NCI-H1930 (cell line): ENCODE measurements around the gene RUNX2.

ENCODE experiments used
- DNase-seq, 2 experiments: peaks; one replicate each; lab custom pipeline; 2025; lab: John Stamatoyannopoulos, UW

Gene RUNX2

GRCh38 chr6:45487645-45488044, 159.5 kb downstream of the RUNX2 start:
- DNase-seq: no peak

GRCh38 chr6:45488269-45488668, 160.1 kb downstream of the RUNX2 start:
- no peak for DNase-seq

DNA sequence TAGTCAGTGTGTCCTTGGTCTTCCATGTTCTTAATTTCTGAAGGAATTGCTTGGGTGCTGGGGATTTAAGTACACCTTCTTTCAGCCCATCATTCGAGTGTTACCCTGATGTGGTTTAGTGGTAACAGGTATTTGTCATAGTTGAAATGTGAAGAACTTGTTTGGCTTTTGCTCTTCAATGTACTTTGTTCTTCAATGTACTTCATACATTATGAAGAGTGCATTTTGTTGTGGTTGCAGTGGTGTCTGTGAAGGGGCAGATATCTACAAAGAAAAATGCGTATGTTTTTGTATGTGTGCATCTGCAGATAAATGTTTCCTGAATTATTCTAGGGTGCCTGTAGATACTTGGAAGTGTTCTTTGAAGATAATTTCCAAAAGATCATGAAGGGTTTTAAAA, 160.8 kb downstream of the RUNX2 start:
- DNase-seq: no peak

DNA sequence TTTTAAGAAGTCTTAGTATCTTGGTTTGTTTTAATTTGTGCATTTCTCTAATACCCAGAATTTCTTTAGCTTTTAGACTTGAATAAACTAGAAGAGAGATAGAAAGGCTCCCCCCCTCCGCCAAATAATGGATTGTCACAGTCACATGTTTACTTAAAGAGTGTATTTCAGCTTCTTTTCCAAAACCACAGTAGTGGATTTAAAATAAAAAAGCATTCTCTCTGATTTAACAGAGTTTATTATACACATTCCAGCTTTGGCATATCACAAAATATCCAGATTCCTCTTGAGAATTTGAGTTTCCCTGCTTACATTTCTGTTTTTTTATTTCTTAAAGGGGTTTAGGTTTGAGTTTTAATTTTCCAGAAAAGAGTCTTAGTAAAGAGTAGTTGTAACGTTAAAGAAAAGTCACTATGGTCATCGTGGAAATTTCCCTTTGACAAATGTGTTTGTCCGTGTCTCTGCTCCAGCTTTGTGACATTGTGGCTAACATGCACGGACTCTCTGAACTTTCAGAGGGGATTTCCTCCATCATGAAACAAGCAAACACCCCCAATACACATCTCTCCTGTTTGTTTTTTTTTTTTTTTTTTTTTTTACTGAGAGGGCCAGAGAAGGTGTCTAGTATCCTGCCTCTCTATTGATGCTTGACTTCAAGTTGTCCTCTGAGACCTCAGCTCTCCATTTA, 163.1 kb downstream of the RUNX2 start:
- no peak for DNase-seq

GRCh38 chr6:45491874-45492273, 163.7 kb downstream of the RUNX2 start:
- no peak for DNase-seq

DNA sequence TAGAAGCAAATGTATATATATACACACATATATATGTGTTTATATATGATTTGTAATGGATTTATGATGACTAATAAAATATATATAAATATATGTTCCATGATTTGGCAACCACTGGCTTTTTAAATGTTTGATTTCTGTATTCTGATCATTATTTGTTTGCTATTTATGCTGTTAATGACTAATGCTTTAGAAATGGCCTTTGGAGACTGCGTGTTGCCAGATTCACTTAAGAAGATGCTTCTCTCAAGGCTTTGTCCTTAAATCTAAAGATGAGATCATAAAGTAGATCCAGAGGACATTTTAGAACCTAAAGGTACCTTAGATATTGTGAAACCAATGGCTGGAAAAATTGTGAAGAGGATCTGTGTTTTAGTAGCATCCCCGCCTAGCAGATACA, 165.6 kb downstream of the RUNX2 start:
- no peak for DNase-seq

DNA sequence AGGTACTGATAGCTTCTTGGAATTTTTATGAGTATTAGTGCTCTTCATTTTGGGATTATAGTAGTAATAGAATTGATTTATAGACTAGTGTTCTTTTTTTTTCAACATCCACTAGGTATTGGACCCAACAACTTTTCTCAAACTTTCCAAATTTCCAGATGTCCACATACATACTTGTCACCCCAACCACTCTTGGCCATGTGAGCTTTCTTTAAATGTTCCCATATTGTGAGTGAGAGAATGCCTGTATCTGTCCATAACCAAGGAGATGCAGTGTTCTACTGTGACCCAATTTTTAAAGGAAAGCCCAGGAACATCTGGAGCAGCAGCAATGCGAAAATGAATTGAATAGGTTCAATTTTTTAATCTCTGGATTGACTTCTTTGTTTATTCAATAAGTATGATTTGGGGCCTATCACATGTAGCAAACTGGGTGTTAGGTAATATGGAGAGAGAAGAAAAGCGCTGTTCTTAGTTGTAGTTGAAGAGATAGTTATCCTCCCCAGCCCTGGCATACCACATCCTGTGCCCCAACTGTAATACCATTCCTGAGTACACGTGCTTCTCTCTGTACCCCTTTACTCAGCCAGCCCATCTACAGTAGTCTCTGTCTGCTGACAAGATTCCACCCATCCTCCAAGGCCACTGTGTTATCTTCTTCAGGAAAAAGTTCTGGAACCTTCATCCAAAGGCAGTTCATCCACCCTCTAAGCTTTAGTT, 166.4 kb downstream of the RUNX2 start:
- no peak for DNase-seq

DNA sequence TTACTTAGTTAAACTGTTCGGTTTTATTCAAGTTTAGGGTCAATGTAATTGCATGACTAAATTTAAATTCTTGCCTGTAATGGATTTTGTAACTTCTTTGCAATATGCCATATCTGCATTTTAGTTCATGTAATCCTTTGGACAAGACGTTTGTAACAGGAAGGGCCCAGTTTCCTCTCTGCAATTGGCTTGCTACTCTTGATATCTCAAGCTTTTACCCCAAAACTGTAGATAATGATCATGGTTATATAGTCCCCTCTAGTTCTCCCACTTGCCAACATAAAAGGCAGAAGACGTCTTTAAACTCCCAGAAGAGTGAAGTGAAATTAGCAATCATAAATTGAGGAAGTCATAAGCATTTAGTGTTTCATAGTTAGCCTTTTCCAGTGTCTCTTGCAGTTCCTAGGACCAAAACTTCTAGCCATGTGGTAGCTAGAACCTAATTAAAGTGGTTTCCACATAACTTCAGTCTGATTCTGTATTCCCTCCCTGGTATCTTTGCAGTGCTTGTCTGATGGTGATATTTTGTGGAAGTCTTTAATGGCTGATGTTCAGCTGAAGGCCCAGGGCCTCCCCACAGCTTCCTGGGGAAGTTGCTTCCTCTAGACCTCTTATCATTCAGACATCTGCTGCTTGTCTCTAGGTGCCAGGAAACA, 167.4 kb downstream of the RUNX2 start:
- DNase-seq: no peak

DNA sequence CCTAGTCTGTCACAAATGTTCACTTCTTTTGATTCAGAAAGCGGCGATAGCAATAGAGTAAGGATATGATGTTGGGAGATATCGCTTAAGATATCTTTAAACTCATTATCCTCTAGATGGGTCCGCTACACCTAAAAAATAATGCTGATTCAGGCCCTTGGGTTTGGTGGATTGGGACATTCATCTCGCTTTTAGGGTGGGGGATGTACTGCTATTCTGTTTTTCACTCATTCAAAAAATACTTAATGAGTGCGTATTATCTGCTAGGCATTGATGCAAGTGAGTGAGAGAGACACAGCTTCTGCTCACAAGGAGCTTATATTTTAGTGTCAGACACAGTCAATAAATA, 167.9 kb downstream of the RUNX2 start:
- no peak for DNase-seq

GRCh38 chr6:45498591-45498990, 170.5 kb downstream of the RUNX2 start:
- no peak for DNase-seq

DNA sequence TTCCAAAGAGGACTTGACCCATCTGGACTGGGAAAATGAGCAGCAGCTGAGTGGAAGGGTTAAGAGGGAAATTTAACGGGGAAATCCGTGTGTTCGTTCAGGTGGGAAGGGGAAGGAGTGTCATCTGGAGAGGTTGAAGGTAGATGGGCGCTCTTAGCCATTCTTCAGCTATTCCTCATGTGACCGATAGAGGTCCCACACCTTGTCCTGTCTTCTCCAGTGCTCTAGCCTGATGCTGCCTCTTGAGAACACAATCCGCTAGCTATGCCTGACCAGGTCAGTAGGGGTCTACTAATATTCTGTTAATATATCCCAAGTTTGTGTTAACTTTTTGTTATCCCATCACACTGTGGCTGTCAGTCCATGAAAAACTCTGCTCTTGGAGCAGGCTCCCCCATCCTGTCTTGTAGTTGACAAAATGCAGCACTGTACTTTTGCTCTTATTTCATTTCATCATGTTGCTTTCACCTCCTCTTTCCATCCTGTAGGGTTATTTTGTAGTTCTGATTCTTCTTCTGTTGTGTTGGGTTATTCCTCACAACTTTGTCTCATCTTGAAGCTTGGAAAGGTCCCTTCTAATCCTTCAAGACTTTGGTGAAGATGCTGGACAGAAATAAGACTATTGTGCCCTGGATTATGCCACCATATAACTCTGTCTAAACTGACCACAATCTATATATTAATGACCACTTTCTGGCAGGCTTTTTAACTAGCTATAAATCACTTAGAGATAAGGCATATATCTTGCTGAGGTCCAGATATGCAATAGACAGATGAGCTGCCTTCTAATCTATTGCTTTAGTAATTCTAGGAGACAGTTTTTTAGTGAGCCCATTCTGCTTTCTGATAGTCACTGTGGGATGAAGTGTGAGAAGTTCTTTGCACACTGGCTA, 173.0 kb downstream of the RUNX2 start:
- no peak for DNase-seq

GRCh38 chr6:45502456-45502855, 174.3 kb downstream of the RUNX2 start:
- DNase-seq: no peak

DNA sequence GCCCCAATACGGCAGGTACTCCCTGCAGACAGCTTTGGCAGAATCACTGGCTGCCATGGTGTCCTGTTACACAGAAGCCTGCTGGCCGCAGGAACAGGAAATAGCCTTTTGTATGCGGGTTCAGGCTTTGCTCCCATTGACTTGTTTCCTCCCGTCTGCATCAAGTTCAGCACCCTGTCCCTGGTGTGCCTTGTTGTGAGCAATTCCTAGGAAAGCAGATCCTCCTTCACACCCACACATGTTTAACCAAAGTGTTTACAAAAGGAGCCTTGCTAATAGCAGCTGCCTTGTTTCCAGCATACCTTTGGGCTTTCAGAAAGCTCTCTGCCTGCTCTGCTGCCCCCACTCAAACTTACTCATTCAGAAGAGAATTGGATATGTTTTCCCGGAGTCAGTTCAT, 176.8 kb downstream of the RUNX2 start:
- no peak for DNase-seq

DNA sequence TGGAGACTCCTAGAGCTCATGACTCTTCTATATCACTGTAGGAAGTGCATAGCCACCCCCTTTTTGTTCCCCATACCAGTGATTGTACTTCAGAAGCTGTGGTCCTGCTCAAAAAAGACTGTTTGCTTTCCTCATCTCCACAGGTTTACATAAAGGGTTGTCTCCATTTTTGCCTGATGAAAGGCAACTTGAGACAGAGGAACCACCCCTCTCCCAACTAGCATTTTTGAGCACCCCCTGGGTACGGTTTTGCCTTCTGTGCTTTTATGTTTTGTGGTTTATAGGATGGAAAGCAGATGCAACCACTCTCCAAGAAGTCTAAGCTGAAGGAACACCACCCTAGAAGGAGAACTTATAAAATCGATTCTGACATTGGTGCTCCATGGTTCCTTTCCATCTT, 177.3 kb downstream of the RUNX2 start:
- DNase-seq: no peak

GRCh38 chr6:45507186-45507585, 179.1 kb downstream of the RUNX2 start:
- no peak for DNase-seq

GRCh38 chr6:45509426-45509825, 181.3 kb downstream of the RUNX2 start:
- no peak for DNase-seq

DNA sequence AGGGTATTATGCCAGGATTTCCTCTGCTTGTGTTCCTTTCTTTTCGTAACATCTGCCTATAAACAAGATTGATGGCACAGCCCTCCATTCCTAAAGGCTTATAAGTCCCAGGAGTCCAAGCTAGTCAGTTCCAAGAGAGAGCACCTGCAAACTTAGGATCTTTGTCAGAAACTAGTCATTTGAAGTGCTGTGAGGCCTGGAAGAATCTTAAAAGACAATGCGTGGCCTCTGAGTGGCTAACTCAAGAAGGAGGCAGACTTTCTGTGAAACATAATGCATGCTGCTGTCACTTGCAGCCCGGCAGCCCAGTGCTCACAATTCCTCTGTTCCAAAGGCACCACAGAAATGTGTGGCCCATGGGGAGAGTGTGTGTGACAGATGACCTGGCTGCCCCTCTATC, 184.6 kb downstream of the RUNX2 start:
- DNase-seq: no peak

DNA sequence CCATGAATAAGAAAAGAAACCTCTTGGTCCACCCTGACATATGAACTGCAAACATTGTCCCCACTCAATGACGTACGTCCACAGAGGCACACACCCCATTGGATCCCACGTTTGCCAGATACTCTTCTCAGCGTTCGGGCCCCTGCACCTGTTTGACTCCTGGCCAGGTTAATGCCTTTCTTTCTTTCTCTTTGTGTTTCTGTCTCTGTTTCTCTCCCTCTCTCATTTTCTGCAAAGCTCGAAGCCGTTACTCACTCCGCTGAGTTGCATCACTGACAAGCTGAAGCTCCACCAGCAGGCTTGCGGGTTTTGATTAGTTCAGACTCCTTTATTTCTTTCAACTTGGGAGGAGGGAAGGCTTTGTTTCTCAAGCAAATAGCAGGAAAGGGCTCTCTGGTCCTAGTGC, 185.1 kb downstream of the RUNX2 start:
- no peak for DNase-seq

GRCh38 chr6:45513843-45514242, 185.7 kb downstream of the RUNX2 start:
- DNase-seq: no peak

DNA sequence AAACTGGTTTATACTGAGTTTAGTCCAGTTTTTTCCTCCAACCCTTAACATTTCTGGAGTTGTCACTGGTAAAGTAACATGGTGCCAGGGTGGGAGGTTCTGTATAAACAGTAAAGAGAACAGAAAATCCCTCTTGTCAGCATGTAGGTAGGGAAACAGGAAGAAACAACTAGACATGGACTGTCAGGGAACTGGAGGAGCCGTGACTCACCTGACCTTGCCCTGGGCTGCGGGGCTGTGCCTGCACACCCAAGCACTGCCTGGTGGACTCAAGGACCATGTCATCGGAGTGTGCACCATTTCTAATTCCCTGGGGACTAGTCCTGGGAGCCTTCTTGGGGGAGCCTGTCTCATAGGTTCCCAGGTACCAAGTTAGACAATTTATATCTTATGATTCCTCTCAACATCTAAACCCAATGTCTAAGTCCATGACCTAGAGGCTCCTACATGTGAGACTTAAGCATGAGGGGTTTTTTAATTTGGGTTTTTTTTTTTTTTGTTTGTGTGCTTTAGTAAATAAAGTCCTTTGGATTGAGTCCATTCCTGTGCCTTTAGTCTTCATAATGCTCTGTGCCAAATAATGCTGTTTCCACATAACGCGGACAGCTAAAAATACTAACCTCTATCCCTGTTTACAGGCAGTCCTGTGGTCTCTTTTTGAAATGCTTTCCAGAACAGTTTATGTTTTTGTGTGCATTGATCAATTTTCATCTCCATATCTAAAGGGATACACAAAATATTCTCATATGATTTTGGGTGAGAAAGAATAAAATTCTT, 186.5 kb downstream of the RUNX2 start:
- no peak for DNase-seq

DNA sequence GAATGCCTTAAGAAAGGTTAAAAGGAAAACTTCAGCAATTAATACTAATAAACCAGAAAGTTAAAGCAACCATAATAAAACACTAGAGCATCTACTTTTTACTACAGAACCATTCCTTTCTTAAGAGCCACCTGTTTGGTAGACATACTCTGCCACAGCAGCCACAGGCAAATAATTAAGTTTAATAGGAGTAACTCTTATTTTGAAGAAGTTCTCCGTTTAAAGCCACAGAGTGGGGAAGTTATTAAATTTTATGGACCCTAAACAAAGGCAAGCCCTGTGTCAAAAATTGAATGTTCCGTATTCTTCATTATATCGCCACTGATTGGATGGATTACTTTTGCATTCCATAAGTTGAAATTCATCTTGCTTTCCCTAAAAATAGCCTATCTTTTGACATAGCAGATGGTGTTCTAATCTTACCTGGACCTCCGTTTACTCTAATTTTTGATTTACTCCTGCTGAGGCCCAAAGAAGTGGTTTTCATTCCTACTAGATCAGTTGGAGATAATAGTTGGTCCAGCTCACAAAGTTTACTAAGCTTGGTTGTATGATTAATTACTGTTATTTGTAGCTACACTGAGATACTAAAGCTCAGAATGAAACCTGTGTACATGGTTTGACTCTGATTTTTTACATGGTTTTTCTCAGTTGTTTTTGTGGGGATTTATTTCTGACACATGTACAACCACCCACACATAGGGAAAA, 190.0 kb downstream of the RUNX2 start:
- DNase-seq: no peak
